BLaER1 (cell line): ENCODE data around the gene CAPN9.
"Not testable (repeated sequence)": the region's sequence is repeated elsewhere in the genome, so short reads cannot be mapped to it uniquely, and the experiment has no call there.

Experiments used
- H3K27ac ChIP-seq: shearing (Covaris generic); formaldehyde crosslinking; 2 replicates; pipeline ENCODE4 v1.8.1; 2022
- H3K27me3 ChIP-seq: shearing (Covaris generic); formaldehyde crosslinking; 2 replicates; pipeline ENCODE4 v1.8.1; 2022
- H3K36me3 ChIP-seq: shearing (Covaris generic); formaldehyde crosslinking; 2 replicates; pipeline ENCODE4 v1.8.1; 2022
- H3K4me1 ChIP-seq: shearing (Covaris generic); formaldehyde crosslinking; 2 replicates; pipeline ENCODE4 v1.8.1; 2022
- H3K4me2 ChIP-seq: shearing (Covaris generic); formaldehyde crosslinking; 2 replicates; pipeline ENCODE4 v1.8.1; 2022
- H3K4me3 ChIP-seq: shearing (Covaris generic); formaldehyde crosslinking; 2 replicates; pipeline ENCODE4 v1.8.1; 2022
- H3K9ac ChIP-seq: shearing (Covaris generic); formaldehyde crosslinking; 2 replicates; pipeline ENCODE4 v1.8.1; 2022
- H3K9me3 ChIP-seq: shearing (Covaris generic); formaldehyde crosslinking; 2 replicates; pipeline ENCODE4 v1.8.1; 2022
- H4K20me1 ChIP-seq: shearing (Covaris generic); formaldehyde crosslinking; 2 replicates; pipeline ENCODE4 v1.8.1; 2022
- Cebpa-rat ChIP-seq: shearing (Covaris generic); IDR thresholded peaks from 2 replicates; pipeline ENCODE4 v1.8.1; 2022

Gene CAPN9

GRCh38 chr1:230709619-230710542 lies 37.3 kb upstream of the CAPN9 start:
- Histone ChIP-seq H3K4me3 (no peak overlapping the region), H3K9ac (no peak overlapping the region), H3K27me3 (no peaks in the 10 kb centered on the region), H4K20me1 (no peaks in the 10 kb centered on the region), H3K36me3 (no peaks in the 10 kb centered on the region), H3K9me3 (no peaks in the 10 kb centered on the region), H3K4me1 (peaks cover 9% of the 10 kb centered on the region), H3K4me2 (no peak overlapping the region), H3K27ac (no peak overlapping the region)
- no peak for TF ChIP-seq Cebpa-rat

- no peaks in the 10 kb centered on the region for H4K20me1 ChIP-seq
- no peak overlapping the region for H3K4me2 ChIP-seq
- no peaks in the 10 kb centered on the region for H3K36me3 ChIP-seq
- H3K27me3 ChIP-seq: no peaks in the 10 kb centered on the region
- no peak overlapping the region for H3K4me3 ChIP-seq
- H3K4me1 ChIP-seq: peaks cover 9% of the 10 kb centered on the region
- no peak overlapping the region for H3K27ac ChIP-seq
- no peaks in the 10 kb centered on the region for H3K9me3 ChIP-seq
- no peak for TF ChIP-seq Cebpa-rat
- no peak overlapping the region for H3K9ac ChIP-seq
These were observed 36.7 kb upstream of the CAPN9 start for GRCh38 chr1:230710543-230710904.

GRCh38 chr1:230711245-230711644 lies 35.9 kb upstream of the CAPN9 start:
- H3K27ac ChIP-seq: no peak overlapping the region
- H3K36me3 ChIP-seq: no peaks in the 10 kb centered on the region
- peaks cover 6% of the 10 kb centered on the region for H3K9me3 ChIP-seq
- no peaks in the 10 kb centered on the region for H3K27me3 ChIP-seq
- no peaks in the 10 kb centered on the region for H4K20me1 ChIP-seq
- H3K4me1 ChIP-seq: peaks cover 9% of the 10 kb centered on the region
- no peak overlapping the region for H3K4me3 ChIP-seq
- TF ChIP-seq Cebpa-rat: no peak
- H3K4me2 ChIP-seq: no peak overlapping the region
- H3K9ac ChIP-seq: no peak overlapping the region

- H3K9me3 ChIP-seq: peaks cover 11% of the 10 kb centered on the region
- no peak overlapping the region for H3K9ac ChIP-seq
- no peak overlapping the region for H3K4me3 ChIP-seq
- no peak for TF ChIP-seq Cebpa-rat
- H3K27ac ChIP-seq: no peak overlapping the region
- no peaks in the 10 kb centered on the region for H4K20me1 ChIP-seq
- H3K27me3 ChIP-seq: no peaks in the 10 kb centered on the region
- H3K4me1 ChIP-seq: peaks cover 8% of the 10 kb centered on the region
- H3K36me3 ChIP-seq: no peaks in the 10 kb centered on the region
- H3K4me2 ChIP-seq: no peak overlapping the region
These were observed 34.7 kb upstream of the CAPN9 start for GRCh38 chr1:230712470-230712942.

GRCh38 chr1:230713138-230713537 lies 34.0 kb upstream of the CAPN9 start:
- H3K4me3 ChIP-seq: no peak overlapping the region
- no peaks in the 10 kb centered on the region for H3K36me3 ChIP-seq
- no peak overlapping the region for H3K9ac ChIP-seq
- no peaks in the 10 kb centered on the region for H4K20me1 ChIP-seq
- no peak overlapping the region for H3K27ac ChIP-seq
- H3K27me3 ChIP-seq: no peaks in the 10 kb centered on the region
- H3K9me3 ChIP-seq: peaks cover 11% of the 10 kb centered on the region
- peaks cover 2% of the 10 kb centered on the region for H3K4me1 ChIP-seq
- no peak for TF ChIP-seq Cebpa-rat
- no peak overlapping the region for H3K4me2 ChIP-seq

- no peak for TF ChIP-seq Cebpa-rat
- Histone ChIP-seq H3K27ac (no peak overlapping the region), H3K4me3 (no peak overlapping the region), H3K36me3 (no peaks in the 10 kb centered on the region), H3K4me2 (no peak overlapping the region), H3K4me1 (no peaks in the 10 kb centered on the region), H3K27me3 (no peaks in the 10 kb centered on the region), H4K20me1 (no peaks in the 10 kb centered on the region), H3K9me3 (peaks cover 11% of the 10 kb centered on the region), H3K9ac (no peak overlapping the region)
These were observed 33.7 kb upstream of the CAPN9 start for GRCh38 chr1:230713547-230713914.

- no peak for TF ChIP-seq Cebpa-rat
- Histone ChIP-seq H3K4me3 (no peak within 1 kb of the TSS), H3K9me3 (peaks cover 11% of the 10 kb centered on the region), H3K27me3 (no peaks in the 10 kb centered on the region), H3K9ac (no peak within 1 kb of the TSS), H3K27ac (no peak within 1 kb of the TSS), H4K20me1 (no peaks in the 10 kb centered on the region), H3K4me2 (no peak within 1 kb of the TSS), H3K36me3 (no peaks in the 10 kb centered on the region), H3K4me1 (no peaks in the 10 kb centered on the region)
These were observed 33.0 kb upstream of the CAPN9 start, which contains the start of gene AGT for GRCh38 chr1:230713915-230714764. Gene AGT (minus strand): TSS chr1:230714122. CDS start chr1:230710823, 3,299 bp downstream.

GRCh38 chr1:230715510-230715909 lies 31.7 kb upstream of the CAPN9 start:
- H3K4me3 ChIP-seq: no peak overlapping the region
- no peak for TF ChIP-seq Cebpa-rat
- no peak overlapping the region for H3K9ac ChIP-seq
- no peaks in the 10 kb centered on the region for H3K36me3 ChIP-seq
- no peaks in the 10 kb centered on the region for H4K20me1 ChIP-seq
- H3K27ac ChIP-seq: no peak overlapping the region
- H3K4me2 ChIP-seq: no peak overlapping the region
- H3K9me3 ChIP-seq: peaks cover 11% of the 10 kb centered on the region
- no peaks in the 10 kb centered on the region for H3K27me3 ChIP-seq
- no peaks in the 10 kb centered on the region for H3K4me1 ChIP-seq

GRCh38 chr1:230716453-230716852 lies 30.7 kb upstream of the CAPN9 start:
- not testable (repeated sequence) for H3K4me2 ChIP-seq, H4K20me1 ChIP-seq, H3K9ac ChIP-seq, H3K4me3 ChIP-seq, H3K4me1 ChIP-seq, H3K27me3 ChIP-seq, H3K36me3 ChIP-seq, H3K27ac ChIP-seq
- H3K9me3 ChIP-seq: peaks cover 21% of the 10 kb centered on the region

GRCh38 chr1:230717251-230717650 lies 29.9 kb upstream of the CAPN9 start:
- Histone ChIP-seq H3K36me3 (no peaks in the 10 kb centered on the region), H3K27me3 (no peaks in the 10 kb centered on the region), H3K4me1 (no peaks in the 10 kb centered on the region), H3K27ac (no peak overlapping the region), H3K9me3 (peaks cover 29% of the 10 kb centered on the region), H4K20me1 (no peaks in the 10 kb centered on the region), H3K9ac (no peak overlapping the region), H3K4me2 (no peak overlapping the region), H3K4me3 (no peak overlapping the region)
- TF ChIP-seq Cebpa-rat: no peak

- not testable (repeated sequence) for H3K27ac ChIP-seq, H4K20me1 ChIP-seq, H3K4me1 ChIP-seq, H3K36me3 ChIP-seq, H3K4me2 ChIP-seq, H3K27me3 ChIP-seq, H3K9ac ChIP-seq, H3K4me3 ChIP-seq
- peaks cover 28% of the 10 kb centered on the region for H3K9me3 ChIP-seq
These were observed 25.2 kb upstream of the CAPN9 start for GRCh38 chr1:230721849-230722522.
